NCI-H1436 (cell line): ENCODE data around the gene C1QTNF3.

Source experiments
- DNase-seq: peaks from one replicate; lab custom pipeline; 2025; lab: John Stamatoyannopoulos, UW

Gene C1QTNF3

GRCh38 chr5:33997331-33997983 lies 45.6 kb downstream of the C1QTNF3 start:
- peak; percentile 39 for DNase-seq

- DNase-seq: no peak
Observed at GRCh38 chr5:33995865-33996264, 47.1 kb downstream of the C1QTNF3 start.

GRCh38 chr5:33994845-33995244 lies 48.2 kb downstream of the C1QTNF3 start:
- no peak for DNase-seq

GRCh38 chr5:33992864-33993263 lies 50.1 kb downstream of the C1QTNF3 start:
- DNase-seq: no peak

- no peak for DNase-seq
Observed at GRCh38 chr5:33985447-33985846, 57.6 kb downstream of the C1QTNF3 start.

GRCh38 chr5:33984671-33985124 lies 58.3 kb downstream of the C1QTNF3 start, which contains the start of gene SLC45A2:
TSS of gene SLC45A2 (minus strand) at chr5:33984693. CDS start at chr5:33984583, 110 bp downstream.
- no peak for DNase-seq

- DNase-seq: no peak
Observed at GRCh38 chr5:33984178-33984577, 58.8 kb downstream of the C1QTNF3 start.

DNA sequence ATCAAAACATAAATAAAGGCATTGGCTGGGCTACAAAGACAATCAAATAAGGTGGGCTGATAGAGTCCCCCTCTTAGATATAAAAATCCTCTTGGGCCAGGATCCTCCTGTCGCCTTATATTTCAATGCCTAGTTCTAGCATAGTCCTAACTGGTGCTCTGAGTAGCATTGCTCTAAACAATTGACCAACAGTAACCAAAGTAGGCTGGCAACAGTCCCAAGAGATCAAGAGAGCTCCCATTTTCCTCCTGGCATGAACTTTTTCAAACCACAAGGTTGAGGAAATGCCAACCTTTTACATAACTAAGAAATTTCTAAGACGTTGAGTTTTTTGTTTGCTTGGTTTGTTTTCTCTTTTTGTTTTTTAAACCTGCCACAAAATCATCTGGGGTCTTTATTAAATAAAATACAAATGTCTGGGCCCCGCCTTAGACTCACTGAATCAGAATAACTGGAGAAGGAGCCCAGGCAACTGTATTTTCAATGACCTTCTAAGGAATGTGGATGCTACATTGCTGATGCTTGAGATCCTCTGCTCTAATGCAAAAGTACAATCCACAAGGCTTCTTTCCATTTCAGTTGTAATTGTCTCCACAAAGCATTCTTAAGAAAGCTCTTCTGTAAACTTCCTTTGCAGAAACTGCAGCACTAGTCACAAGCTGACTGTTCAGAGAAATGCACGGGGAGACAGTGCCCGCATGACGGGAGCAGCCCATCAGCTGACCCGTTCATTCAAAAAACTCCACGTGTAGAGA lies 61.4 kb downstream of the C1QTNF3 start:
- no peak for DNase-seq

DNA sequence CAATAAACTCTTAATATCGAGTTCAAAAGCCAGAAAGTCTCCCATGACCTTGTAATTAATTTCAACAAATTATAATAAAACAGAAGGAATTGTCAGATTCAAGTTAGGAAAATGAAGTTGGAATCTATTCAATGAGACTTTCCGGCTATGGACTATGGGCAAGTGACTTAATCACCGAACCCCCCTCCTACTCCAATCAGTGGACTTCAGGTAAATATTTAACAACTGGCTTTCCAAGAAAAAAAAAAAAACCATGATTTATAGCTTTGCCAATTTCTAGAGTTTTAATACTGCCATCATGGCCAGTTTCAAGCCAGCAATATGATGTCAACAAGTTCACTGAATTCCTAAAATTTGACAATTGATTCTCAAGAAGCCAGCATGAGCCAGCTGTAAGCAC lies 63.0 kb downstream of the C1QTNF3 start:
- no peak for DNase-seq

DNA sequence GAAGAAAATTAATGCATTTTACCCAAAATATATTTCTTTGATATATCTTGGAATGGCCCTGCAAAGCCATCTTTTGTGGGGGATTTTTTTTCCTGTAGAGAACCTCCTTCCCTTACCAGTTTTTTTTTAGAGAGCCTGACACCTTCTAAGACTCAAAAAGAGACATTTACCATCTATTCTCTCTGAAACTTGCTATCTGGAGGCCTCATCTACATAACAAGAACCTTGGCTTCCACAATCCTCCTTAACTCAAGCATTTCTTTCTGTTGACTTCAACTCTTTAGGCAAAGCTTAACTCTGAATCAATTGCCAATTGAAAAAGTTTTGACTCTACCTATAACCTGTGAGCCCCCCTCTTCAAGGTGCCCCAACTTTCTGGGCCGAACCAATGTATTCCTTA lies 64.7 kb downstream of the C1QTNF3 start:
- DNase-seq: no peak

GRCh38 chr5:33976307-33976706 lies 66.7 kb downstream of the C1QTNF3 start:
- DNase-seq: no peak

DNA sequence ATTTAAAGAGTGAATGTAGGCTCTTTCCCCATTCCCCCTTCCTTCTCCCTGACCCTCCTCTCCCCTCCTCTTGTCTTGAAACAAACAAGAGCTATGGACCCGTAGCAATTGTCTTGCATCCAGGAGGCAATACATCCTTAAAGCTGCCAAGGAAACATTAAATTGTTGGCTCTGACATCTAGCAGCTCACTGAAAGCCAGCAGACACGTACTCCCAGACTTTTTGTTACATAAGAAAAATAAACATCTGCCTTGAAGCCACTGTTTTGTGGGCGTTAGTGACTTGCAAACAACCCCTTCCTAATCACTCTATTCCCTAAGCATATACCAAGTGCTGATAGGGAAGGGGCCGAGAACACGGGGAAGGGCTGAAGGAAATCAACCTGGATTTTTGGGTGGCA lies 67.2 kb downstream of the C1QTNF3 start:
- DNase-seq: no peak

- no peak for DNase-seq
Observed at GRCh38 chr5:33973271-33973670, 69.7 kb downstream of the C1QTNF3 start.

DNA sequence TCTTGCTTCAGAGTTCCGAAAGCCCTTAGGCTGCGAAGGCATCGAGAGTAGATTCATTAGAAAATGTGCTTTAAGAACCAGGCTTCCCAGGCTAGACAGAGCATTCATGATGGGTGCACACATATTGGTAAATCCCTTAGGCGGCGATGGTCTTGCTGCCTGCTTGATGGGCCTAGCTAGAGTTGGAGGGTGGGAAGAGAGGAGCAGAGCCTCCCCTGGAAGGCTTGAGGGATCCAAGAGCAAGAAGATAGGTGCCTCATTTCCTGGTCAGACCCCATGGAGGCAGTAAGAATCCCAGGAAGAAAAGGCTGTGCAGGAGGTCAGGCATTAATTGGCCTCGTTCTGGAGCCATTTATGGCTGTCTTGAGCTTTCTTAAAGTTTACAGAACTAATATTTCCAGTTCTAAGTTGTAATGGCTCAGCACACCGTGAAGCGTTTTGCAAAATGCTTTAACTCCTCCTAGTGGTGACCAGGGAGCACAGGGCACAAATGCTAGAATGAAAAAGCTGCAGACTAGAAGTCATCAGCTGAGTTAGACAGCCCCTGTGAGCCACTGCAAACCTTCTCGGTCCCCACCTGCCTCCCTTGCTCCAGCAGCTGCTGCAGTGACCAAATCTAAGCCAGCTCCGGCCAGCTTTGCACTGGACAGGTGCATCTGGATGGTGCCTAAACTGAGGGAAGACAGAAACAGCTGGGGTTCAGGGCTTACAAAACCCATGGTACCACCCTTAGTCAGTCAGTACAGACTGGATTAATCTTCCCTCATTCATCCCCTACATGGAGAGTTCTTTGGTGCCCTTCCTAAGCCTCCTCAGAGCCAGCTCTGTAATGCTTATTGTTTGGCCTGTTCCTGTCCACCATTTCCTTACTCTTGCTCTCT lies 73.2 kb downstream of the C1QTNF3 start:
- DNase-seq: no peak

DNA sequence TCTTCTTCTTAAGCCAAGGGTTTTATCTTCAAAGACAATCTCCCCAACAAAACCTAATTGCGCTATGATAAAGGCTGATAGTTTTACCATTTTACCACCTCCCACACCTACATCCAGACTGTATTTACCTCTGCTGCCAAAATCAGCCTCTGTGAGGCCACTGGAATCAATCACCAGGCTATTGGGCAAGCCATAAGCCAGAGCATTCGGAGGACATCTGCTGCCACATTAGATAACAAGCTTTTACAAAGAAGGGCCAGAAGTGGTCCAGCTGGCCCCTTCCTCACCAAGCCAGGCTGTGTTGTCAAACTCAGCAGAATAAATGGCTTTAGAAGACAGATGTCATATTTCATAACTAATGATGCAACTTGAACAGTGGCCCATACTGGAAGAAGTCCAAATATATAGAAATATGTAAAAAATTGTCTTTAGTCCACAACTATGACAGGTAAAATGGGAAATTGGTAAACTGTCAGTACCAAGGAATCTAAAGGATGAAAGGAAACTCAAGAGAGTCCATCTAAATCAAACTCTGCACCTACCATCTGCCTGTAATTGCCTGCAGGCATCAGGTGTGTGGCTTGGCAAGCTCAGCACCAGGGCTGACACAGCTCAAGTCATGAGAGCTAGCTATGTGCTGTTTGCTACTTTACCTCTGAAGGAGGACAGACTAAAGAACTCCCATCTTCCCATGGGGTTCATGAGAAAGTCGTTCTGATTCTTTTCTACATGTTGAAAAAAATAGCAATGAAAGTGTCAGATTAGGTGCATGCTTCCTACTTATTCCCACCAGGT lies 74.6 kb downstream of the C1QTNF3 start:
- DNase-seq: no peak
